Esophagus squamous epithelium (tissue), 5 donors: ENCODE results near the gene SLC25A11. TPM values are rescaled to one million over a fixed set of nuclear protein-coding genes. Genes with fewer than 3 reads are reported as not detected.

ENCODE experiments used
- DNase-seq: peaks from one replicate; lab custom pipeline; 2025; lab: John Stamatoyannopoulos, UW
- H3K27ac ChIP-seq, 4 donors: fragments of 200-600 bp; sonication (generic); one replicate each; pipeline ENCODE4 v1.5.1; 2016 to 2019; ENCODE audit warnings: mild to moderate bottlenecking in 1 of 4
- H3K27me3 ChIP-seq, 4 donors: fragments of 200-600 bp; sonication (generic); 1 replicate in 3 of 4; 2 replicates in 1 of 4; pipeline versions ENCODE4 v1.5.1 to v1.6.0; 2017 to 2021; ENCODE audit warnings: antibody characterized with exemption in 1 of 4
- H3K36me3 ChIP-seq, 3 donors: fragments of 200-600 bp; sonication (generic); one replicate each; pipeline ENCODE4 v1.5.1; 2016 to 2019
- H3K4me1 ChIP-seq, 3 donors: fragments of 200-600 bp; sonication (generic); one replicate each; pipeline ENCODE4 v1.5.1; 2017 to 2019
- H3K4me3 ChIP-seq, 4 donors: fragments of 200-600 bp; sonication (generic); 1 replicate in 3 of 4; 2 replicates in 1 of 4; pipeline ENCODE4 v1.5.1; 2016 to 2019; ENCODE audit warnings: mild to moderate bottlenecking in 2 of 4, moderate library complexity in 1 of 4
- H3K9me3 ChIP-seq, 3 donors: fragments of 200-600 bp; sonication (generic); one replicate each; pipeline ENCODE4 v1.5.1; 2016 to 2019
- POLR2A ChIP-seq, 4 donors: fragments of 450-650 bp; IDR thresholded peaks; one replicate each; pipeline ENCODE4 v1.6.1; 2017; ENCODE audit warnings: antibody characterized with exemption in 4 of 4, mild to moderate bottlenecking in 4 of 4, moderate library complexity in 3 of 4
- WGBS, 2 donors: methylation state at CpG; one replicate each; pipeline ENCODE4 v1.1.5; 2018; 5-methylcytosine and 5-hydroxymethylcytosine counted together
- intact Hi-C: fragments of 100-400 bp; cut with DNase I; formaldehyde crosslinking; loops from one replicate; pipeline ENCODE4 v1.15.0; 2022
- total RNA-seq, 4 donors: library from RNA; depleted of rRNA; stranded (reverse); fragments of >200 nt; gene quantifications; one replicate each; pipeline ENCODE4 v1.1.0, GENCODE V29; 2016
- TF ChIP-seq, protein P1 (sequence below), 6 experiments: fragments of 450-650 bp in 4 of 6; fragments of 200-600 bp in 2 of 6; sonication (generic) in 2 of 6; IDR thresholded peaks; one replicate each; pipeline ENCODE4 v1.5.1; 2016 to 2019; ENCODE audit warnings: antibody characterized with exemption in 6 of 6, mild to moderate bottlenecking in 4 of 6, moderate library complexity in 4 of 6
- donor health status: DM: yes; HTN: yes; CAD: no.

The SLC25A11 gene
- total RNA-seq, 4 donors from 2014 or later, result 29.3 to 54.2 (median 42.2) TPM

DNA sequence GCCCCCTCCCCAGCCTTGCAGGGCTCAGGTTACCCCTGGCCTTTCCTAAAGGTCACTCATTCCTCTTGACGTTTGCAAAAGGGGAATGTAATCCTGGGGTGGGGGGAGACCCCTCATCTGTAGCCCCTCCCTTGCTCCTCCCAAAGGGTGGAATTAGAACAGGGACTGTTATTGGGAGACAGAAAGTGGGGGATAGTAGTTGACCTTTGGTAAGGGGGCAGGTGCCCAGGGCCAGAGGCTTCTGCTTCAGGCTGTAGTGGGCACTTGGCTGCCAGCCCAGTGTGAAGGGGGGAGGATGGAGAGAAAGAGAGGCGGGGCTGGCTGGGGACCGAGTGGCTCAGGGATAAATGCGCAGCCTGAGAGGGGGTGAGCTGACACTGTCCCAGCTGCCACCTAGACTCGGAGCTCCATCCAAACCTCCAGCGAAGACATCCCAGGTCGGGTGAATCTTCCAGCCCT is 10.9 kb upstream of the SLC25A11 start, which contains the start of gene ENO3:
Gene ENO3, plus strand, starts transcription at position 374 of the 459 bp plus-strand sequence. CDS start 711 bp downstream, outside the sequence.
- TF ChIP-seq, protein P1, sequence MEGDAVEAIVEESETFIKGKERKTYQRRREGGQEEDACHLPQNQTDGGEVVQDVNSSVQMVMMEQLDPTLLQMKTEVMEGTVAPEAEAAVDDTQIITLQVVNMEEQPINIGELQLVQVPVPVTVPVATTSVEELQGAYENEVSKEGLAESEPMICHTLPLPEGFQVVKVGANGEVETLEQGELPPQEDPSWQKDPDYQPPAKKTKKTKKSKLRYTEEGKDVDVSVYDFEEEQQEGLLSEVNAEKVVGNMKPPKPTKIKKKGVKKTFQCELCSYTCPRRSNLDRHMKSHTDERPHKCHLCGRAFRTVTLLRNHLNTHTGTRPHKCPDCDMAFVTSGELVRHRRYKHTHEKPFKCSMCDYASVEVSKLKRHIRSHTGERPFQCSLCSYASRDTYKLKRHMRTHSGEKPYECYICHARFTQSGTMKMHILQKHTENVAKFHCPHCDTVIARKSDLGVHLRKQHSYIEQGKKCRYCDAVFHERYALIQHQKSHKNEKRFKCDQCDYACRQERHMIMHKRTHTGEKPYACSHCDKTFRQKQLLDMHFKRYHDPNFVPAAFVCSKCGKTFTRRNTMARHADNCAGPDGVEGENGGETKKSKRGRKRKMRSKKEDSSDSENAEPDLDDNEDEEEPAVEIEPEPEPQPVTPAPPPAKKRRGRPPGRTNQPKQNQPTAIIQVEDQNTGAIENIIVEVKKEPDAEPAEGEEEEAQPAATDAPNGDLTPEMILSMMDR (IDR thresholded peaks at IDR 0.05), result no peak
- no peak for TF ChIP-seq POLR2A (IDR thresholded peaks at IDR 0.05)
- Histone ChIP-seq H3K9me3 (no peaks in the 10 kb centered on the region), H3K4me1 (peaks cover 17 to 53% (median 18%) of the 10 kb centered on the region in 3 donors), H3K27ac (peak within 1 kb of the TSS; percentile 97 to 100 (median 98)), H3K27me3 (no peaks in the 10 kb centered on the region), H3K4me3 (peak within 1 kb of the TSS; percentile 91 to 97 (median 94)), H3K36me3 (peaks cover 0 to 16% (median 0%) of the 10 kb centered on the region in 3 donors)
- 60 to 62% methylated on average over 6 of the region's 7 CpGs for WGBS, 2 donors
- intact Hi-C loops, result no loop called here
- DNase-seq, result no peak

DNA sequence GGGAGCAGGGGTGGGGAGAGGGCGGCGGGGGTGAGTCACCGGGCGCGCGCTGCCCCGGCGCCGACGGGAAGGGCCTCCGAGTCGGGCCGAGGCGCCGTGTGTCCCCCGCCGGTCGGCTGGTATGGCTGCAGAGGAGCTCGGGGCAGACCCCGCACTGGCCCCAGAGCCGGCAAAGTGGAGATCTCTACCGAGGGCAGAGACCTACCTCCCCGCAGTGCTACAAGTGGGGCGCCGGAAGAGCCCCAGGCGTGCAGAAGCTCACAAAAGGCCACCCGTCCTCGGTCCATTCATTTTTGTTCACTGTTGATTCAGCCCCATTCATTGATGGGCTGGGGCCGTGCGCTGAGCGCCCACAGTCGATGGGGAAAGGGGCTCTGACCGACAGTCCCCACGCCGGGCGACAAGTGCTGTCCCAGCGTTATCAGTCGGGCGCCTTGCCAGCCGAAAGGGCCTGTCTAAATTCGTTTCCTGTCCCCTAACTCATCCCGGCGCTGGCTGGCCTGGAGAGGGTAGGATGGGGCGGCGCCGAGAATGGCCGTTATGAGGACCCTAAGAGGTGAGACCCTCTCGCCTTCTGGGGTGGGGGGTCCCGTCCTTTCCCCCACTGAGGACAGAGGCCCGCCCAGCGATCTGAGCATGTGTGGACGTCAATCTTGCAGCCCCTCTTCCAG is 10.4 kb upstream of the SLC25A11 start:
- intact Hi-C loops, result no loop called here
- H3K27me3 ChIP-seq, result no peaks in the 10 kb centered on the region
- DNase-seq, result no peak
- H3K27ac ChIP-seq, result peak overlapping the region; percentile 97 to 100 (median 98)
- H3K36me3 ChIP-seq, result peaks cover 0 to 22% (median 0%) of the 10 kb centered on the region in 3 donors
- TF ChIP-seq, protein P1 (IDR thresholded peaks at IDR 0.05), result no peak
- no peak for TF ChIP-seq POLR2A (IDR thresholded peaks at IDR 0.05)
- peaks cover 22 to 59% (median 23%) of the 10 kb centered on the region in 3 donors for H3K4me1 ChIP-seq
- 7% methylated on average over 4 to 9 of the region's 52 CpGs for WGBS, 2 donors
- H3K4me3 ChIP-seq, result peak overlapping the region; percentile 91 to 97 (median 94)
- no peaks in the 10 kb centered on the region for H3K9me3 ChIP-seq

DNA sequence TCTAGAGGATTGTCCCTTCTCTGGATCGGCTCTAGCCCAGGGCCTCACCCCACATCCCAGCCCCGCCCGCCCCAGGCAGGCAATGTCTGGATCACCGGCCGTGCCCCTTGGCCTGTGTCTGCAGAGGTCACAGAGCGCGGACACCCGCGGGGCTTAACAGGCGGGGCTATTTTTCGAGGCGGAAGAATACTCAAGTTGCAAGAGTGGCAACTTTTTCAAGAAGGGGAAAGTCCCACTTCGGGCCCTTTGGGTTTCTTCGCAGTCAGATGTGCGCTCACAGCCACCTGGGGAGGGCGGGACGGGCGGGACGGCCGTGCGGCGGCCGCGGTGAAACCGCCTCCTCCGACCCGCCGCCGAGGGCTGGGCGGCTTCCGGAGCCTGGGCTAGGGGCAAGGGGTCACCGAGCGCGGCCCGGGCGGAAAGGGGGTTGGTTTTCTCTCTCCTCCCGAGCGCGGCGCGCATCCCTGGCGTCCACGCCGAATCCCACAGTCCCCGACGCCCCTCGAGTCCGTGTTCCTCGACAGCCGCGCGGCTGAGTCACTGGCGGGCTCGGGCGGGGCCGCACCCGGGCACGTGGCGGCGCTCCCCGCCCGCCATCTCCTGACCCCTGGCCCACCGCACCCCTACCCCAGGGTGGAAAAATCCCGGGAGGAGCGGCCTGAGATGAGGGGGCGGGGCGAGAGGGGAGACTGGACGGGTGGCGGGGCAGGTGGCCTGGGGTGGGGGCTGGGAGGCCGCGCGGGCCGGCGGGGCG is 9.7 kb upstream of the SLC25A11 start:
- Histone ChIP-seq H3K27me3 (no peaks in the 10 kb centered on the region), H3K4me1 (peaks cover 30 to 66% (median 31%) of the 10 kb centered on the region in 3 donors), H3K9me3 (no peaks in the 10 kb centered on the region), H3K36me3 (peaks cover 0 to 29% (median 0%) of the 10 kb centered on the region in 3 donors), H3K4me3 (peak overlapping the region; percentile 91 to 97 (median 94)), H3K27ac (peak overlapping the region; percentile 97 to 100 (median 98))
- TF ChIP-seq, protein P1 (IDR thresholded peaks at IDR 0.05), result no peak
- TF ChIP-seq POLR2A (IDR thresholded peaks at IDR 0.05), result peak in 1 of 4 donors; percentile 33
- DNase-seq, result peak; percentile 46
- intact Hi-C loops, result no loop called here
- WGBS, 2 donors, result 0% methylated on average over 7 of the region's 75 CpGs; no CpG with 5 or more reads in 1 of the 2 donors

DNA sequence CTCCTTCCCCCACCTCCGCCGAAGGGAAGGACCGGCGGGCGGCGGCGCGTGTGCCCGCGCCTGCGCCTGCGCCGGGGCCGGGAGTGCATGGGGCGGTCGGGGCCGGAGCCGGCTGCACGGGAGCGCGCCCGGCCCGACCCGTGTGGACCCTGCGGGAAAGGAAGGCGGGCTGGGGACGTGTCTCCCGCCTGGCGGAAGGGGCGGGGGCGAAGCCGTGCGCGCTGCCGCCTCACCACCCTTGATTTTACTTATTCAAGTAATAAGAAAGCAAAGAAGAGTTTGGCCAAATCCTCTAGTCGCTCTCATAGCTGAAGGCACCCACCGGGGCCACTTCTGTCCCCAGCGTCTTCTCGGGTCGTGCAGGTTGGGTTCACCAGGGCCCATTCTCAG is 9.1 kb upstream of the SLC25A11 start:
- intact Hi-C loops, result no loop called here

More for the DNA sequence above, 9.1 kb upstream of the SLC25A11 start:
- H3K4me3 ChIP-seq, result peak overlapping the region; percentile 91 to 97 (median 94)
- no peak for DNase-seq
- peaks cover 34 to 72% (median 35%) of the 10 kb centered on the region in 3 donors for H3K4me1 ChIP-seq
- H3K27me3 ChIP-seq, result no peaks in the 10 kb centered on the region
- peaks cover 0 to 35% (median 0%) of the 10 kb centered on the region in 3 donors for H3K36me3 ChIP-seq
- no peaks in the 10 kb centered on the region for H3K9me3 ChIP-seq
- peak overlapping the region; percentile 97 to 100 (median 98) for H3K27ac ChIP-seq
- peak in 2 of 4 donors; percentile 63 to 65 for TF ChIP-seq POLR2A (IDR thresholded peaks at IDR 0.05)
- TF ChIP-seq, protein P1 (IDR thresholded peaks at IDR 0.05), result peak in 2 of 6 experiments; percentile 3 to 10
- WGBS, 2 donors, result 0% methylated on average over 12 to 36 of the region's 40 CpGs
